ENCODE data around the gene INA.
A peak's percentile ranks its signal among the peaks of the same experiment; 100 is the strongest.
"Not testable (repeated sequence)": the region's sequence is repeated elsewhere in the genome, so short reads cannot be mapped to it uniquely, and the experiment has no call there.

INA gene

GRCh38 chr10:103276896-103277712 lies at the start of gene INA:
Gene INA, plus strand, starts transcription at chr10:103277138. Its CDS starts 74 bp downstream, at chr10:103277212.
- no peak for DNase-seq

- no peak for DNase-seq
Measured at GRCh38 chr10:103227416-103227815, 49.5 kb upstream of the INA start.

GRCh38 chr10:103231047-103231551 lies 45.8 kb upstream of the INA start:
- no peak for DNase-seq

GRCh38 chr10:103232131-103232673 lies 44.7 kb upstream of the INA start:
- DNase-seq, result no peak

GRCh38 chr10:103232772-103233488 lies 44.0 kb upstream of the INA start:
- peak; percentile 39 for DNase-seq

GRCh38 chr10:103235775-103236174 lies 41.2 kb upstream of the INA start:
- DNase-seq, result no peak

- DNase-seq, result no peak
Measured at GRCh38 chr10:103238506-103239252, 38.3 kb upstream of the INA start.

GRCh38 chr10:103241262-103242011 lies 35.5 kb upstream of the INA start:
- peak; percentile 46 for DNase-seq

GRCh38 chr10:103244666-103245271 lies 32.2 kb upstream of the INA start:
- DNase-seq, result peak; percentile 69

GRCh38 chr10:103245587-103245986 lies 31.4 kb upstream of the INA start, which contains the start of gene RPEL1:
Gene RPEL1, plus strand, starts transcription at chr10:103245887. Its CDS starts 110 bp downstream, at chr10:103245997.
- DNase-seq, result not testable (repeated sequence)

GRCh38 chr10:103246324-103246723 lies 30.6 kb upstream of the INA start:
- DNase-seq, result no peak

GRCh38 chr10:103254113-103254512 lies 22.8 kb upstream of the INA start:
- no peak for DNase-seq

- peak; percentile 8 for DNase-seq
Measured at GRCh38 chr10:103254538-103255325, 22.2 kb upstream of the INA start.

GRCh38 chr10:103256613-103257012 lies 20.3 kb upstream of the INA start:
- DNase-seq, result no peak

- no peak for DNase-seq
Measured at GRCh38 chr10:103257812-103258211, 19.1 kb upstream of the INA start.

GRCh38 chr10:103258928-103259327 lies 18.0 kb upstream of the INA start:
- DNase-seq, result not testable (repeated sequence)

- DNase-seq, result no peak
Measured at GRCh38 chr10:103259989-103260388, 16.9 kb upstream of the INA start.

- DNase-seq, result no peak
Measured at GRCh38 chr10:103262229-103262628, 14.7 kb upstream of the INA start.

GRCh38 chr10:103265717-103266329 lies 11.1 kb upstream of the INA start:
- DNase-seq, result no peak

GRCh38 chr10:103273041-103273441 lies 3.9 kb upstream of the INA start:
- DNase-seq, result peak; percentile 90

All from MV-4-11 (cell line).